Esophagus muscularis mucosa (tissue), 3 donors: ENCODE measurements around the gene HEATR3.

ENCODE experiments used
- POLR2A ChIP-seq: fragments of 450-650 bp; IDR thresholded peaks from one replicate; pipeline ENCODE4 v1.6.1; 2017; ENCODE audit warnings: antibody characterized with exemption, moderate library complexity, mild to moderate bottlenecking, low read depth
- TF ChIP-seq, protein P1 (sequence below), 3 experiments: fragments of 200-600 bp in 2 of 3; fragments of 450-650 bp in 1 of 3; sonication (generic) in 2 of 3; IDR thresholded peaks; one replicate each; pipeline ENCODE4 v1.5.1; 2017 to 2019; ENCODE audit warnings: antibody characterized with exemption in 3 of 3, mild to moderate bottlenecking in 2 of 3, moderate library complexity in 1 of 3

DNA sequence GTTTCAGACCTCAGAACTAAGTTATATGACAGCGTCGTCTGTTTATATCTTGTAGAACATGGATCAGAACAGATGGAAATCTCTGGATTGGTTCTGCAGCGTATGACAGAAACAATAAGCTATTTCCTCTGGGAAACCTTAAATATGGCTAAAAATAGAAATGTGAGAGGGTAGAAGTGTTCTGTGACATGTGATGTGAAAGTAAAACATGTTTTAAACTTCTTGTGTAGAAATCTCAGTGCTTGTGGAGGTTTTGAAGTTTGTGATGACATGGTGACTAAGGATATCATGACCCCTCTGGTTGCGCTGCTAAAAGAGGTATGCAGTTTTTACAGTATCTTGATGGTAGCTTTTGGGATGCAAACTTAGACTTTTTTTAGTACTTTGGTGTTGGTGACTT, 2.8 kb downstream of the HEATR3 start:
- TF ChIP-seq, protein P1, sequence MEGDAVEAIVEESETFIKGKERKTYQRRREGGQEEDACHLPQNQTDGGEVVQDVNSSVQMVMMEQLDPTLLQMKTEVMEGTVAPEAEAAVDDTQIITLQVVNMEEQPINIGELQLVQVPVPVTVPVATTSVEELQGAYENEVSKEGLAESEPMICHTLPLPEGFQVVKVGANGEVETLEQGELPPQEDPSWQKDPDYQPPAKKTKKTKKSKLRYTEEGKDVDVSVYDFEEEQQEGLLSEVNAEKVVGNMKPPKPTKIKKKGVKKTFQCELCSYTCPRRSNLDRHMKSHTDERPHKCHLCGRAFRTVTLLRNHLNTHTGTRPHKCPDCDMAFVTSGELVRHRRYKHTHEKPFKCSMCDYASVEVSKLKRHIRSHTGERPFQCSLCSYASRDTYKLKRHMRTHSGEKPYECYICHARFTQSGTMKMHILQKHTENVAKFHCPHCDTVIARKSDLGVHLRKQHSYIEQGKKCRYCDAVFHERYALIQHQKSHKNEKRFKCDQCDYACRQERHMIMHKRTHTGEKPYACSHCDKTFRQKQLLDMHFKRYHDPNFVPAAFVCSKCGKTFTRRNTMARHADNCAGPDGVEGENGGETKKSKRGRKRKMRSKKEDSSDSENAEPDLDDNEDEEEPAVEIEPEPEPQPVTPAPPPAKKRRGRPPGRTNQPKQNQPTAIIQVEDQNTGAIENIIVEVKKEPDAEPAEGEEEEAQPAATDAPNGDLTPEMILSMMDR (IDR thresholded peaks at IDR 0.05), result no peak
- TF ChIP-seq POLR2A, result no peak
